GM10266 (cell line): ENCODE data around the gene PRXL2A.

Experiments
- DNase-seq: peaks from one replicate; pipeline ENCODE4 v3.0.0; 2012; ENCODE audit errors: extremely low spot score
- TF ChIP-seq, protein P1 (sequence below): IDR thresholded peaks from 2 replicates; pipeline ENCODE4 v1.5.1; 2012; ENCODE audit warnings: mild to moderate bottlenecking, low read depth; ENCODE audit not compliant: control insufficient read depth, insufficient read depth; ENCODE audit errors: missing control alignments

Gene PRXL2A

DNA sequence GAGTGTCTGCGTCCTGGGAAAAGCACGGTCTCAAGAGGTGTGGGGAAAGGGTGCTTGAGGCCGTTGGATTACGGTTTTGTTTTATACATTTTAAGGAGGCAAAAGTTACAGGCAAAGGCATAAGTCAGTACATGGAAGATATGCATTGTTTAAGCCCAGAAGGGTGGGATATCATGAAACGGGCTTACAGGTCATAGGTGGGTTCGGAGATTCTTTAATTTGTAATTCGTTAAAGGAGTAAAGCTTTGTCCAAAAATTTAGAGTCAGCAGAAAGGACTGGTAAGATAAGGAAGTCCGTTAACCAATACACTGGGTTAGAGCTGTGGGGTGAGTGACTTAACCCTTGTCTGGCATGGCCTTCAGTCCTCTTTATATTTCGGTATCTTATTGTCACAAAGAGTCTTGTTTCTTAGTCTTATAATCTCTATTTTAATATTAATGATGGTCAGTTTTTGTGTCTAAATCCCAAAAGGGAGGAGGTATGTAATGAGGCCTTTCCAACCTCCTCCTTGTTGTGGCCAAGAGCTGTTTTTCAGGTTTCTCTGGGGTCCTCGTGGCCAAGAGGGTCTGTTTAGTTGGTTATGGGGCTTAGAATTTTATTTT lies 58.5 kb downstream of the PRXL2A start:
- no peak for DNase-seq
- TF ChIP-seq, protein P1, sequence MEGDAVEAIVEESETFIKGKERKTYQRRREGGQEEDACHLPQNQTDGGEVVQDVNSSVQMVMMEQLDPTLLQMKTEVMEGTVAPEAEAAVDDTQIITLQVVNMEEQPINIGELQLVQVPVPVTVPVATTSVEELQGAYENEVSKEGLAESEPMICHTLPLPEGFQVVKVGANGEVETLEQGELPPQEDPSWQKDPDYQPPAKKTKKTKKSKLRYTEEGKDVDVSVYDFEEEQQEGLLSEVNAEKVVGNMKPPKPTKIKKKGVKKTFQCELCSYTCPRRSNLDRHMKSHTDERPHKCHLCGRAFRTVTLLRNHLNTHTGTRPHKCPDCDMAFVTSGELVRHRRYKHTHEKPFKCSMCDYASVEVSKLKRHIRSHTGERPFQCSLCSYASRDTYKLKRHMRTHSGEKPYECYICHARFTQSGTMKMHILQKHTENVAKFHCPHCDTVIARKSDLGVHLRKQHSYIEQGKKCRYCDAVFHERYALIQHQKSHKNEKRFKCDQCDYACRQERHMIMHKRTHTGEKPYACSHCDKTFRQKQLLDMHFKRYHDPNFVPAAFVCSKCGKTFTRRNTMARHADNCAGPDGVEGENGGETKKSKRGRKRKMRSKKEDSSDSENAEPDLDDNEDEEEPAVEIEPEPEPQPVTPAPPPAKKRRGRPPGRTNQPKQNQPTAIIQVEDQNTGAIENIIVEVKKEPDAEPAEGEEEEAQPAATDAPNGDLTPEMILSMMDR: no peak

DNA sequence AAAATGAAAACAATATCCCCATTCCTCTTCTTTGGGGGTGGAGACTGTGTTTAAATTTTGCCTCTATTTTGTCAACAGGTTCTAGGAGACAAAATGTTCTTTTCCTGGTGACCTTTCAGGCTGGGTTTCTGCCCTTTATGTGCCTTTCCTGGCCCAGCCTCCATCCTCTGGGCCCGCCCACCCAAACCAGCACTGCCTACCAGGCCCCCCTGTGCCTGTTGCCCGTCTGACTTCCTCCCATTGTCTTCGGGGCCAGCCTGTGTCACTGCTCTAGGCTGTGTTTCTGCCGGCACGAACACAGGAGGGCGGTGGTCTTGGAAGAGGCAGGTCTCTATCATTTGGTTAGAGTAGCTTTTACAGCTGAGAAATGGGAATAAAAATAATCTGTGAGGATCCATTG lies 59.7 kb downstream of the PRXL2A start:
- DNase-seq: no peak
- TF ChIP-seq, protein P1: no peak

DNA sequence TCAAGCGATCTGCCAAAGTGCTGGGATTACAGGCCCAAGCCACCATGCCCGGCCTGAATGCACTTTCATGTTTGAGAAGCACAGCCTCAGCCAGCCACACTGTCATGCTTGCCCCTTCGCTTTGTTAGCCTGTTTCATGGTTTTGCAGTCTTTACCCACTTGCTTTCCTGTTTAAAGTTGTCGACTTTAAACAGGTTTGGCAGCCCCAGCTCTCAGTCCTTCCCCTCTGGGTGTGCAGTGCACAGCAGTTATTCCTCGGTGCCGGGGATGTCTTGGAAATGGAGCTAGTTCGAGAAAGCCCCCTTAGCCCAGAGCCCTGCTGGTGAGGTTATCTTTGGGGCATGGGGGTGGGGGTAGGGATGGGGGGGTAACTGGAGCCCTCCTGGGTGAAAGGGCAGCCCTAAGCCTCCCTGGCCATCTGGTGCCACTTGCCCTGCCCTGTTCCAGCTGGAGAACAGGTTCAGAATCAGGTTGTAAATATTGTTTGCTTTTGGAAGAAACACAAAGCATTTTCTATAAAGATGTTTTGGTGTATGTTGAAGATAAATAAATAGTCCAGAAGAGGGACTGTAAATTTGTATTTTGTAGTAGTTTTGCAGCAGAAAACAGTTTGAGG lies 60.6 kb downstream of the PRXL2A start:
- no peak for DNase-seq
- TF ChIP-seq, protein P1: no peak

DNA sequence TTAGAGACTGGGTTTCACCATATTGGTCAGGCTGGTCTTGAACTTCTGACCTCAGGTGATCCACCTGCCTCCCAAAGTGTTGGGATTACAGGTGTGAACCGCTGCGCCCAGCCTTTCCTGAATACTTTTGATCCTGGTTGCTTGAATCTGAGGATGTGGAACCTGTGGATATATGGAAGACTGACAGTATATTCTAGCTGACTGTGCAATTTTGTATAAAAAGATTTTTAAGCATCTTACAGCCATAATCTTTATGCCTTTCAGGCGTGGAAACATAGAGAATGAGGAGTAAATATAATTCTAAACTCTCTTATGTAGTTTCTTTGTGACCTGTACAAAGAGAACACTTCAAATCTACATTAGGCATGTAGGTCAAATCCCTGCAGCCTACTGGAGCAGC lies 61.9 kb downstream of the PRXL2A start:
- TF ChIP-seq, protein P1: no peak
- DNase-seq: no peak

DNA sequence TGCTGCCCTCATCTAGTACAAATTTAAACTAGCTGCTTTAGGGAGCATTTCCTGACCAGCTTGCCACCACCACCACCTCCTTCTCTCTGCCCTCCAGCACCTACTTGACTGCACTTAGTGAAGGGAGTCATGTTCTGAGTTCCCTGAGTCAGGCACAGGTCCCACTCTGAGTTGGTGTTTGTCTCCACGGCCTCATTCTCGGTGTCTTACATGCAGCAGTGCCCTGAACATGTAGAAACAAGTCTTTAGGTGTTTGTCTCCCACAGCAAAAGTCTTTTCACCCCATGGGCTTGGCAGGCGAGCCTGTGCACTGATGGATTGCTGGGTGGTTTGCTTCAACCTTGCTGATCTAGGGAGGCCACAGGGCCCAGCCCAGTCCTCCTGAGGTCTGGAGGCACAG lies 62.6 kb downstream of the PRXL2A start:
- no peak for DNase-seq
- TF ChIP-seq, protein P1: no peak

DNA sequence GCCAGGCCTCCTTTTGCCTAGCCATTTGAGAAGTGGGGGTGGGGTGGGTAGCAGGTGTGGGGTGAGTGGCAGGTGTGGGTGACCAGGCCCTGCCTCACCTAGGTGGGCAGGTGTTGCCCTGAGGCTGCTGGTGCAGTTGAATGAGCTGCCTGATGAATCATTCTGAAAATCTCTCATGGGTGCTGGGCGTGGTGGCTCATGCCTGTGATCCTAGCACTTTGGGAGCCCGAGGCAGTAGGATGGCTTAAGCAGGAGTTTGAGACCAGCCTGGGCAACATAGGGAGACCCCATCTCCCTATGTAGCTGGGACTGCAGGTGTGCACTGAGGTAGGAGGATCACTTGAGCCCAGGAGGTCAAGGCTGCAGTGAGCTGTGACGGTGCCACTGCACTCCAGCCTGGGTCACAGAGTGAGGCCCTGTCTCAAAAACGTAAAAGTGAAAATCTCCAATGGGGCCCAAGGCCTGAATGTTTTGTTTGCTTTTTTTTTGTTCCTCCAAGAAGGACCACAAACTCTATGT lies 63.4 kb downstream of the PRXL2A start:
- TF ChIP-seq, protein P1: no peak
- no peak for DNase-seq
